HCT116 (cell line): ENCODE measurements around the gene UBE2R2. TPM values are rescaled to one million over a fixed set of nuclear protein-coding genes. Genes with fewer than 3 reads are reported as not detected.

Source experiments
- ATAC-seq: fragments of 200-7000 bp; cut with Tn5 transposase; 2 replicates; pipeline ENCODE4 v1.9.1; 2020; ENCODE audit warnings: mild to moderate bottlenecking, moderate library complexity
- BruUV-seq: library from RNA; stranded (reverse); fragments of 400-500 nt; replicated peaks from 2 replicates; lab custom pipeline; 2021; lab: Mats Ljungman, UMichigan
- CTCF ChIA-PET: fragments of 300-600 bp; sonication (Branson Sonifier 250); formaldehyde crosslinking; loops from one replicate; lab custom pipeline; 2021; ENCODE audit warnings: antibody characterized with exemption; lab: Charles Lee
- POLR2A ChIA-PET: fragments of 300-600, 350-600 bp; sonication (Branson Sonifier 250); formaldehyde crosslinking; loops from one replicate; lab custom pipeline; 2021; ENCODE audit warnings: antibody characterized with exemption; lab: Charles Lee
- RAD21 ChIA-PET, 2 experiments: fragments of 300-600 bp; sonication (Branson Sonifier 250); formaldehyde crosslinking; loops; one replicate each; lab custom pipeline; 2023; ENCODE audit warnings: low total read pairs in 2 of 2; ENCODE audit not compliant: uncharacterized antibody in 2 of 2, unreplicated experiment in 2 of 2, low non-redundant PET in 1 of 2; lab: Charles Lee
- DNase-seq: peaks from one replicate; pipeline ENCODE4 v3.0.0-alpha.2; 2010; ENCODE audit warnings: low read depth, low spot score
- H2AFZ ChIP-seq: fragments of 200-600 bp; shearing (Covaris generic), sonication (generic); 2 replicates; pipeline ENCODE4 v1.6.1; 2017; ENCODE audit warnings: low read depth, mixed run types, mixed read lengths, antibody characterized with exemption, low read length; ENCODE audit not compliant: poor library complexity, severe bottlenecking
- H3K27ac ChIP-seq: 2 replicates; pipeline ENCODE4 v1.5.1; 2012; ENCODE audit warnings: low read depth, low read length
- H3K27me3 ChIP-seq: fragments of 200-600 bp; sonication (generic); 2 replicates; pipeline ENCODE4 v1.6.1; 2016; ENCODE audit warnings: mixed run types, low read length, mixed read lengths; ENCODE audit not compliant: insufficient read depth
- H3K36me3 ChIP-seq, 2 experiments: fragments of 200-500 bp in 1 of 2; fragments of 200-600 bp in 1 of 2; sonication (Bioruptor generic) in 1 of 2; sonication (generic) in 1 of 2; 2 replicates each; pipeline versions ENCODE4 v1.5.1 to v1.6.1; 2014 to 2016; ENCODE audit warnings: low read length in 2 of 2, inconsistent platforms in 1 of 2, mixed read lengths in 1 of 2, mixed run types in 1 of 2; ENCODE audit not compliant: insufficient read depth in 2 of 2, control insufficient read depth in 1 of 2
- H3K4me1 ChIP-seq, 2 experiments: fragments of 200-600 bp in 1 of 2; sonication (generic) in 1 of 2; 2 replicates each; pipeline versions ENCODE4 v1.5.1 to v1.6.1; 2012 to 2017; ENCODE audit warnings: low read length in 2 of 2, inconsistent platforms in 1 of 2, mild to moderate bottlenecking in 1 of 2, mixed read lengths in 1 of 2, mixed run types in 1 of 2, moderate library complexity in 1 of 2; ENCODE audit not compliant: insufficient read depth in 2 of 2, control insufficient read depth in 1 of 2
- H3K4me2 ChIP-seq: fragments of 200-600 bp; sonication (generic); 2 replicates; pipeline ENCODE4 v1.6.1; 2017; ENCODE audit warnings: mixed run types, low read length, mixed read lengths
- H3K4me3 ChIP-seq, 2 experiments: fragments of 200-600 bp in 1 of 2; sonication (generic) in 1 of 2; replicated peaks in 1 of 2; 2 replicates each; pipeline ENCODE4 v1.5.1; 2011 to 2016; ENCODE audit warnings: low read length in 2 of 2, control low read depth in 1 of 2, low read depth in 1 of 2, mild to moderate bottlenecking in 1 of 2, mixed read lengths in 1 of 2, mixed run types in 1 of 2
- H3K79me2 ChIP-seq: fragments of 200-600 bp; sonication (generic); 2 replicates; pipeline ENCODE4 v1.6.1; 2017; ENCODE audit warnings: mild to moderate bottlenecking, mixed run types, low read length, moderate library complexity, mixed read lengths; ENCODE audit not compliant: insufficient read depth
- H3K9ac ChIP-seq: fragments of 200-600 bp; sonication (generic); 2 replicates; pipeline ENCODE4 v1.6.1; 2016; ENCODE audit warnings: low read length, mixed read lengths
- H3K9me2 ChIP-seq: fragments of 200-600 bp; sonication (generic), shearing (Covaris generic); 2 replicates; pipeline ENCODE4 v1.6.1; 2017; ENCODE audit warnings: mixed run types, mild to moderate bottlenecking, moderate library complexity; ENCODE audit not compliant: insufficient read depth
- H3K9me3 ChIP-seq, 2 experiments: fragments of 200-500 bp in 1 of 2; fragments of 200-600 bp in 1 of 2; sonication (Bioruptor generic) in 1 of 2; sonication (generic) in 1 of 2; 2 replicates each; pipeline ENCODE4 v1.6.1; 2014 to 2017; ENCODE audit warnings: low read length in 2 of 2, mixed read lengths in 2 of 2, inconsistent platforms in 1 of 2, low read depth in 1 of 2, mild to moderate bottlenecking in 1 of 2, mixed run types in 1 of 2, moderate library complexity in 1 of 2; ENCODE audit not compliant: control insufficient read depth in 1 of 2, insufficient read depth in 1 of 2
- H4K20me1 ChIP-seq: fragments of 200-600 bp; sonication (generic), shearing (Covaris generic); 2 replicates; pipeline ENCODE4 v1.6.1; 2017; ENCODE audit warnings: mixed run types, mild to moderate bottlenecking, moderate library complexity; ENCODE audit not compliant: insufficient read depth
- CBX3 ChIP-seq: IDR thresholded peaks from 2 replicates; pipeline ENCODE4 v1.6.1; 2012; ENCODE audit warnings: low read depth
- EGR1 ChIP-seq: IDR thresholded peaks from 2 replicates; pipeline ENCODE4 v1.6.1; 2012; ENCODE audit warnings: low read depth
- EZH2 ChIP-seq: fragments of 200-600 bp; sonication (generic); IDR thresholded peaks from 2 replicates; pipeline ENCODE4 v1.6.1; 2017; ENCODE audit warnings: antibody characterized with exemption, mixed run types
- EZH2phosphoT487 ChIP-seq: fragments of 200-600 bp; IDR thresholded peaks from 2 replicates; pipeline ENCODE4 v1.6.1; 2018; ENCODE audit warnings: antibody characterized with exemption, borderline replicate concordance
- JUND ChIP-seq: IDR thresholded peaks from 2 replicates; pipeline ENCODE4 v1.6.1; 2012
- POLR2AphosphoS5 ChIP-seq: IDR thresholded peaks from 2 replicates; pipeline ENCODE4 v1.6.1; 2011; ENCODE audit warnings: mild to moderate bottlenecking, low read depth, low read length, moderate library complexity
- RAD21 ChIP-seq: IDR thresholded peaks from 2 replicates; pipeline ENCODE4 v1.6.1; 2012; ENCODE audit warnings: low read depth, mild to moderate bottlenecking
- SIN3A ChIP-seq: IDR thresholded peaks from 2 replicates; pipeline ENCODE4 v1.6.1; 2012; ENCODE audit warnings: low read depth
- SRF ChIP-seq: IDR thresholded peaks from 2 replicates; pipeline ENCODE4 v1.6.1; 2012; ENCODE audit warnings: low read depth
- ZFX ChIP-seq: fragments of 450-650 bp; IDR thresholded peaks from 2 replicates; pipeline ENCODE4 v1.6.1; 2017
- ZNF274 ChIP-seq: fragments of 200-500 bp; sonication (Bioruptor generic); IDR thresholded peaks from 2 replicates; pipeline ENCODE4 v1.6.1; 2014; ENCODE audit warnings: mild to moderate bottlenecking, low read depth, low read length, inconsistent platforms
- intact Hi-C: fragments of 100-400 bp; cut with micrococcal nuclease; formaldehyde crosslinking; loops from 2 replicates; pipeline ENCODE4 v1.10.0; 2022
- total RNA-seq: library from RNA; stranded (reverse); gene quantifications from one replicate; pipeline ENCODE4 v1.2.1, GENCODE V29; 2021; ENCODE audit not compliant: unreplicated experiment
- TF ChIP-seq, protein P1 (sequence below): IDR thresholded peaks from 2 replicates; pipeline ENCODE4 v1.6.1; 2011; ENCODE audit warnings: mild to moderate bottlenecking, low read length, moderate library complexity; ENCODE audit not compliant: insufficient replicate concordance; ENCODE audit errors: extremely low read depth
- TF ChIP-seq, protein P2 (sequence below), 3 experiments: fragments of 200-600 bp in 1 of 3; sonication (generic) in 1 of 3; IDR thresholded peaks in 2 of 3; conservative IDR thresholded peaks in 1 of 3; 2 replicates each; pipeline ENCODE4 v1.5.1; 2012 to 2017; ENCODE audit warnings: low read depth in 2 of 3, low read length in 2 of 3, antibody characterized with exemption in 1 of 3, borderline replicate concordance in 1 of 3, control low read depth in 1 of 3, mild to moderate bottlenecking in 1 of 3, mixed read lengths in 1 of 3, mixed run types in 1 of 3, moderate library complexity in 1 of 3; ENCODE audit not compliant: insufficient read depth in 1 of 3

Gene UBE2R2
- total RNA-seq, 1 experiment from 2014 or later = 47.0 TPM

DNA sequence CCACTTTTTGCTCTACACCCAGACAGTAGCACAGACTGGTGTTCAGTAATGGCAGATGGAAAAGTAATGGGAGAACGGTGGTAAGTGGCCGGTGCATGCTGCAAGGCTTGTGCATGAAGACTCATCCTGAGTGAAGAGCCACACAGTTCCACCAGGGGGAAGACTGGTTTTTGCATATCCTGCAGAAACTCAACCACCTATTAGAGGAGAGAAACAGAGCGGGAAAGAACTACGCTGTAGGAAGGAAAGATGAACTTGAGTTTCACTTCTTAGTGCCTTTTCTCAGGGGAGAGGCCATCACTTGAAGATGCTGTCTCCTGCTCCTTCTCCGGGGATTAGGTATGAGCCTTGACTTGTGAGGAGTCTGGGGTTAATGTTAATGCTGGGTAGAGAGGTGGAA, 31.0 kb upstream of the UBE2R2 start:
- peaks cover 1 to 7% of the 10 kb centered on the region in 2 experiments; a peak in 3 of 4 replicates for H3K4me1 ChIP-seq
- no peak overlapping the region for H3K4me2 ChIP-seq
- no peaks in the 10 kb centered on the region for H3K9me2 ChIP-seq
- H3K27ac ChIP-seq = no peak overlapping the region
- CTCF ChIA-PET = no interaction called here
- H3K9me3 ChIP-seq = no peaks in the 10 kb centered on the region
- intact Hi-C loops = no loop called here
- H3K9ac ChIP-seq = no peak overlapping the region
- no peak for TF ChIP-seq POLR2AphosphoS5
- no peak for TF ChIP-seq EZH2
- TF ChIP-seq JUND = no peak
- no peak for TF ChIP-seq ZFX
- peak; percentile 27; the same call in 1 of the 2 replicates for TF ChIP-seq RAD21
- TF ChIP-seq, protein P1, sequence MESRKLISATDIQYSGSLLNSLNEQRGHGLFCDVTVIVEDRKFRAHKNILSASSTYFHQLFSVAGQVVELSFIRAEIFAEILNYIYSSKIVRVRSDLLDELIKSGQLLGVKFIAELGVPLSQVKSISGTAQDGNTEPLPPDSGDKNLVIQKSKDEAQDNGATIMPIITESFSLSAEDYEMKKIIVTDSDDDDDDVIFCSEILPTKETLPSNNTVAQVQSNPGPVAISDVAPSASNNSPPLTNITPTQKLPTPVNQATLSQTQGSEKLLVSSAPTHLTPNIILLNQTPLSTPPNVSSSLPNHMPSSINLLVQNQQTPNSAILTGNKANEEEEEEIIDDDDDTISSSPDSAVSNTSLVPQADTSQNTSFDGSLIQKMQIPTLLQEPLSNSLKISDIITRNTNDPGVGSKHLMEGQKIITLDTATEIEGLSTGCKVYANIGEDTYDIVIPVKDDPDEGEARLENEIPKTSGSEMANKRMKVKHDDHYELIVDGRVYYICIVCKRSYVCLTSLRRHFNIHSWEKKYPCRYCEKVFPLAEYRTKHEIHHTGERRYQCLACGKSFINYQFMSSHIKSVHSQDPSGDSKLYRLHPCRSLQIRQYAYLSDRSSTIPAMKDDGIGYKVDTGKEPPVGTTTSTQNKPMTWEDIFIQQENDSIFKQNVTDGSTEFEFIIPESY = no peak
- TF ChIP-seq EZH2phosphoT487 = no peak
- TF ChIP-seq SIN3A = no peak
- TF ChIP-seq EGR1 = no peak
- TF ChIP-seq ZNF274 = no peak
- TF ChIP-seq, protein P2, sequence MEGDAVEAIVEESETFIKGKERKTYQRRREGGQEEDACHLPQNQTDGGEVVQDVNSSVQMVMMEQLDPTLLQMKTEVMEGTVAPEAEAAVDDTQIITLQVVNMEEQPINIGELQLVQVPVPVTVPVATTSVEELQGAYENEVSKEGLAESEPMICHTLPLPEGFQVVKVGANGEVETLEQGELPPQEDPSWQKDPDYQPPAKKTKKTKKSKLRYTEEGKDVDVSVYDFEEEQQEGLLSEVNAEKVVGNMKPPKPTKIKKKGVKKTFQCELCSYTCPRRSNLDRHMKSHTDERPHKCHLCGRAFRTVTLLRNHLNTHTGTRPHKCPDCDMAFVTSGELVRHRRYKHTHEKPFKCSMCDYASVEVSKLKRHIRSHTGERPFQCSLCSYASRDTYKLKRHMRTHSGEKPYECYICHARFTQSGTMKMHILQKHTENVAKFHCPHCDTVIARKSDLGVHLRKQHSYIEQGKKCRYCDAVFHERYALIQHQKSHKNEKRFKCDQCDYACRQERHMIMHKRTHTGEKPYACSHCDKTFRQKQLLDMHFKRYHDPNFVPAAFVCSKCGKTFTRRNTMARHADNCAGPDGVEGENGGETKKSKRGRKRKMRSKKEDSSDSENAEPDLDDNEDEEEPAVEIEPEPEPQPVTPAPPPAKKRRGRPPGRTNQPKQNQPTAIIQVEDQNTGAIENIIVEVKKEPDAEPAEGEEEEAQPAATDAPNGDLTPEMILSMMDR (IDR thresholded peaks at IDR 0.05 in 2 of 3, conservative IDR thresholded peaks at IDR 0.05 in 1 of 3; ENCODE audit: borderline replicate concordance in 1 of 3, insufficient read depth in 1 of 3, low read depth in 2 of 3, low read length in 2 of 3) = peak; percentile 12 to 44 (median 40); a peak in 4 of 6 replicates
- no peak for TF ChIP-seq CBX3
- TF ChIP-seq SRF = no peak
- H3K36me3 ChIP-seq = no peaks in the 10 kb centered on the region
- H4K20me1 ChIP-seq = no peaks in the 10 kb centered on the region
- RAD21 ChIA-PET = no interaction called here
- POLR2A ChIA-PET = no interaction called here
- no peaks in the 10 kb centered on the region for H3K79me2 ChIP-seq
- DNase-seq = no peak
- no peak overlapping the region for H3K4me3 ChIP-seq
- no peak overlapping the region for H2AFZ ChIP-seq
- BruUV-seq = no TSS peak
- H3K27me3 ChIP-seq = no peaks in the 10 kb centered on the region
- ATAC-seq = peak; percentile 77
